Head of caudate nucleus (tissue), 42 donors: ENCODE results near the gene EEPD1.

Experiments
- DNase-seq, 42 donors: peaks; one replicate each; pipeline versions ENCODE4 v3.0.0 to v3.0.0-alpha.2; 2020 to 2021; ENCODE audit warnings: mixed read lengths in 7 of 42
- intact Hi-C: fragments of 100-400 bp; cut with DNase I; formaldehyde crosslinking; loops from one replicate; pipeline ENCODE4 v1.15.0; 2022

Gene EEPD1

GRCh38 chr7:36264123-36264801, 111.2 kb downstream of the EEPD1 start:
- intact Hi-C loops, result no loop called here
- peak in 6 of 42 donors; percentile 14 to 63 (median 42) for DNase-seq

GRCh38 chr7:36264913-36265516, 112.0 kb downstream of the EEPD1 start:
- DNase-seq, result peak in 1 of 42 donors; percentile 37
- intact Hi-C loops, result no loop called here

GRCh38 chr7:36265680-36266079, 112.6 kb downstream of the EEPD1 start:
- DNase-seq, result peak in 4 of 42 donors; percentile 19 to 62 (median 52)

GRCh38 chr7:36266190-36266589, 113.1 kb downstream of the EEPD1 start:
- peak in 1 of 42 donors; percentile 16 for DNase-seq
- intact Hi-C loops, result no loop called here

More at GRCh38 chr7:36265680-36266079, 112.6 kb downstream of the EEPD1 start:
- intact Hi-C loops, result no loop called here

GRCh38 chr7:36266683-36267082, 113.6 kb downstream of the EEPD1 start:
- DNase-seq, result peak in 1 of 42 donors; percentile 3
- intact Hi-C loops, result no loop called here

- intact Hi-C loops, result no loop called here
- DNase-seq, result no peak
Measured at GRCh38 chr7:36272211-36272566, 119.1 kb downstream of the EEPD1 start.

- intact Hi-C loops, result no loop called here
- no peak for DNase-seq
Measured at GRCh38 chr7:36272567-36273269, 119.7 kb downstream of the EEPD1 start.

GRCh38 chr7:36273836-36274235, 120.8 kb downstream of the EEPD1 start:
- intact Hi-C loops, result no loop called here
- no peak for DNase-seq

- DNase-seq, result peak in 1 of 42 donors; percentile 1
- intact Hi-C loops, result no loop called here
Measured at GRCh38 chr7:36275735-36276284, 122.8 kb downstream of the EEPD1 start.

- intact Hi-C loops, result no loop called here
- peak in 2 of 42 donors; percentile 6 to 11 for DNase-seq
Measured at GRCh38 chr7:36276428-36277248, 123.6 kb downstream of the EEPD1 start.

GRCh38 chr7:36277249-36277542, 124.1 kb downstream of the EEPD1 start:
- intact Hi-C loops, result no loop called here
- peak in 3 of 42 donors; percentile 11 to 42 (median 17) for DNase-seq

- intact Hi-C loops, result no loop called here
- peak in 4 of 42 donors; percentile 10 to 46 (median 26) for DNase-seq
Measured at GRCh38 chr7:36278069-36278619, 125.1 kb downstream of the EEPD1 start.

- DNase-seq, result peak in 4 of 42 donors; percentile 10 to 45 (median 18)
- intact Hi-C loops, result no loop called here
Measured at GRCh38 chr7:36278620-36279172, 125.6 kb downstream of the EEPD1 start.

- peak in 3 of 42 donors; percentile 17 to 47 (median 24) for DNase-seq
- intact Hi-C loops, result no loop called here
Measured at GRCh38 chr7:36279200-36279925, 126.3 kb downstream of the EEPD1 start.

- intact Hi-C loops, result loop anchor here (5.0 kb wide), 1 partner anchor 128 kb away; the partner anchor contains the start of gene EEPD1
- peak in 2 of 42 donors; percentile 12 to 26 for DNase-seq
Measured at GRCh38 chr7:36279926-36280315, 126.9 kb downstream of the EEPD1 start.

GRCh38 chr7:36280840-36281812, 128.1 kb downstream of the EEPD1 start:
- peak; percentile 70 to 96 (median 84) for DNase-seq
- intact Hi-C loops, result loop anchor here (5.0 kb wide), 1 partner anchor 129 kb away; the partner anchor contains the start of gene EEPD1
